ENCODE measurements around the gene ZDHHC11B.

The ZDHHC11B gene

DNA sequence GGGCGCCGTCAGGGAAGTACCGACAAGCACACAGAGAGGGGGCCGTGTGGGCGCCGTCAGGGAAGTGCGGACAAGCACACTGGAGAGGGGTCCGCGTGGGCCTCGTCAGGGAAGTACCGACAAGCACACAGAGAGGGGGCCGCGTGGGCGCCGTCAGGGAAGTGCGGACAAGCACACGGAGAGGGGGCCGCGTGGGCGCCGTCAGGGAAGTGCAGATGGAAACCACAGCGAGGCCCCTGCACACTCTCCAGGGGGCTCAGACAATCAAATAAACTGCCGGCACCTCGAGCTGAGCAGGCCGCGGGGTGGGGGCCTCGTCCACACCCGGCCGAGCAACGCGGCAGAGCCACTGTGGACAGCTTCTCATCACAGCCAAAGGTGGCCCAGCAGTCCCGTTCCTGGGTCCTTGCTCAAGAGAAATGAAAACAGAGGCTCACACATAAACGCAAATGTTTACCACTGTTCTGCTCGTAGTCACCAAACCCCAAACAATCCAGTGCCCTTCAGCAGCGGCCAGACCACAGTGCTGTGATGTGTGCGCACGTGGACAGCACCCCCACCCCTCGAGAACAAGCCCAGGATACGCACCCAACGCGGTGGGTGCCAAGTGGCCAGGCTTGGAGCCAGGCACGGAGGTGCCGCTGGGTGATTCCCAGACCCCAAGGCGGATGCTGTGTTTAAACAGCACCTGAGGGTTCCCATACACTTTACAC lies 116.1 kb downstream of the ZDHHC11B start:
- DNase-seq (ENCODE audit: extremely low spot score, insufficient read length, low read depth): no peak
- FAIRE-seq: no peak

DNA sequence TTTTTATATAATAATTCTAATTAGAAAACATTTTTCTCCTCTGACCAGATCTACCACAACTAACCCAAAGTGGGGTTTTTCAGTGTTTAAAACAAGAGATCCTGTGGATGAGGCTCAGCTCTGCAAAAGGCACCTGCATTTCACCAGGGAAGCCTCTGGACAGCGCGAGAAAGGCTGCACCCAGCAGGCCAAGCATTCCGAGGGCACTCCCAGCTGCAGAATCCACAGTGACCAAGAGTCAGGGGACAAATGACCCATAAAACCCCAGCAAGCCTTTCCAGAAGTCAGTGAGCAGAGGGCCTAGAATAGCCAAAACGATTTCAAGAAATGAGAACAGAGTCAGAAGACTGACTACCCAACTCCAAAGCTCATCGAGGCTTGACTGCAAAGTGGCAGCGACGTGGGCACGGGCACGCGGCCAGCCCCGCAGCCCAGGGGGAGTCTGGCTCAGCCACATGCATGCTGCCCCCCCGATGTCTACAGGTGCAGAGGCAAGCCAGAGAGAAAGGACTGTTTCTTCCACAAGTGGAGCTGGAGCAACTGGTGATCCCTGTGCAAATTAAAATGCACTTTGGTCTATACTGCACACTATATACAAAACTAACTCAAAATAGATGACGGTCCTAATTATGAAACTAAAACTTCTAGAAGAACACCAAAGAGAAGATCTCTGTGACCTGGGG lies 117.6 kb downstream of the ZDHHC11B start:
- no peak for DNase-seq (ENCODE audit: extremely low spot score, insufficient read length, low read depth)
- no peak for FAIRE-seq

DNA sequence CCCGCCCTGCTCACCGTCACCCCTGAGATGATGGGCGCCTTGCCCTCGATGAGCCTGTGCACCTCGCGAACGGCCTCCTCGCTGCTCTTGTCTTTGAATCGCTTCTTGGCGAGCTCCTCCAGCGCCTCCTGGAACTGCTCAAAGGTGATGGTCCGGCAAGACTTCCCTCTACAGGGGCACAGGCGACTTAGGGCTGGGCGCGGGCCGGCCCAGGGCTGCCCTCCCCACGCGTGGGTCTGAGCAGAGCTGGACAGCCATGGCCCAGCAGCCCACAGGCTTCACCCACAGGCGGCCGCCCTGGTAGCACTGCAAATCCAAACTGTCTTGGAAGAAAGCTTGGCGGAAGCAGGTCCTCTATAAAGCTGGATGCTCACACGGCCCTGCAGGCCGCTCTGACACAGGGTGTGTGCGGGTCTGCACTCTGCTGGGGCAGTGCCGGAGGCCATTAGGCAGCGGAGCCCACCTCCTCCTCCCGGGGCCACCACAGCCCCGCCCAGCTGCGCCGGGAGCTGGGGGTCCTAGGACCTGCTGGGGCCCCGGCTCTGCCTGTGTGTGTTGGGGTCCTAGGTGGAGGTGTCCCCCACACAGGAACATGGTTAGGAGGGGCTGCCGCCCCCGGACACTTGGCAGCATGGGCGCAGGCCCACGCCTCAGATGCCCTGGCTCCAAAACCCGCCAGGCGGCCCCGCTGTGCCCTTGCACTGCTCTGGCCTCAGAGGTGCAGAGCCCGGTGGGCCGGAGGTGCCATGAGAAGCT lies 118.4 kb downstream of the ZDHHC11B start:
- DNase-seq (ENCODE audit: extremely low spot score, insufficient read length, low read depth): no peak
- no peak for FAIRE-seq

DNA sequence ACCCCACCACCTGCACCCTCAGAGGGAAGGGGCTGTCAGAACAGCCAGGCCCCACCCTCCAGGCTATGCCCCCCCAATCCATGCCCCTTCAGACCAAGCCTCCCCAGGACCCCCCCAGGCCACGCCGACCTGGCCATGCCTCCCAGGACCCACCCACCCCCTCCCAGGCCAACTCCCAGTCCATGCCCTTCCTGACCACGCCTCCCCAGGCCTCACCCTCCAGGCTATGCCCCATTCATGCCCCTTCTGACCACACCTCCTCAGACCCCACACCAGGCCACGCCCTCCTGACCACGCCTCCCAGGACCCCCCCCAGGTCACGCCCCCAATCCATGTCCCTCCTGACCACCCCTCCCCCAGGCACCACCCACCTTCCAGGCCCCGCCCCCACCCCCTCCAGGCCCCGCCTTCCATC lies 119.0 kb downstream of the ZDHHC11B start:
- FAIRE-seq: no peak
- DNase-seq (ENCODE audit: extremely low spot score, insufficient read length, low read depth): no peak

DNA sequence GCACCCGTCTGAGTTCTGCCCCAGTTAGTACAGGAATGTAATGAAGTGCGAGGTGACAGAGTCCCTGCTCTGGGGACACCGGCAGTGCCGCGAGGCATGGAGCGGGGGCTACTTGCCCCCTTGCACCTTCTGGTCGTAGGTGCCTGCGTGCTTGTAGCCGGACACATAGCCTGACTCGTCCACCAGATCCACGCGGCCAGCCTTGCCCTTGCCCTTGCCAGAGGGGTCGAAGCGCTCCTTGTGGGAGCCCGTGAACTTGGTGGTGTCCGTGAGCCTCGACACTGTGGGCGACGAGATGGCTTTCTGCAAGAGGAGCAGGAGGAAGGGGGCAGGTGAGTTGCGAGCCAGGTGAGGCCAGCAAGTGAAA lies 119.6 kb downstream of the ZDHHC11B start:
- DNase-seq (ENCODE audit: extremely low spot score, insufficient read length, low read depth) (no peak), FAIRE-seq (no peak)

DNA sequence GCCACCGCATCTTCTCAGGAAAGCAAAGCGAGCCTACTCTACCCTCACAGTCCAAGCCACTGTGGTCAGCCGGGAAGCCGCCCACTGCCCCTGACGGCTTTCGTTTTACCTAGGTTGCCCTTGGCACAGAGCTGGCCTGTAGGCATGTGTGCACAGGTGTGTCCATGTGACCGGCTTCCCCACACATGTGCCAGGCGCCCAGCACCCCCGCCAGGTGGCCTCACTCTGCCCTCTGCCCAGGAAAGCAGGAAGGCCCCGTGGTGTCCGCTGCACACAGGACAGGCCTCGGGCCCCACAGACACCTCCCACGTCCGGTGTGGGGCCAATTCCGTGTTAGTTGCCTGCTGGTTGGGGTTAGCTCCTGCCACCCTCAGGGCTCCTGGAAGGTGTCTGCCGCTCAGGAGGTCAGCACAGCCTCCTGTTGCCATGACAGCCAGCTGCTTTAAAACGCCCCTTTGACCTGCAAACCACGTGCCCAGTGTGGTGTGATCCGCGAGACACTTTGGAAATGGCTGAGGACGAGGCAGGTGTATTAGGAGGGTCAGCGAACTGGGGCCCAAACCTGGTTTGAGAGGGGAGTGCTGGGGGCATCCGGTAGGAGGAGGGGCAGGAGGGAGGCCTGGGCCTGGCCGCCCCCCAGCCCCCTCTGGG lies 120.1 kb downstream of the ZDHHC11B start:
- FAIRE-seq (no peak), DNase-seq (ENCODE audit: extremely low spot score, insufficient read length, low read depth) (no peak)

DNA sequence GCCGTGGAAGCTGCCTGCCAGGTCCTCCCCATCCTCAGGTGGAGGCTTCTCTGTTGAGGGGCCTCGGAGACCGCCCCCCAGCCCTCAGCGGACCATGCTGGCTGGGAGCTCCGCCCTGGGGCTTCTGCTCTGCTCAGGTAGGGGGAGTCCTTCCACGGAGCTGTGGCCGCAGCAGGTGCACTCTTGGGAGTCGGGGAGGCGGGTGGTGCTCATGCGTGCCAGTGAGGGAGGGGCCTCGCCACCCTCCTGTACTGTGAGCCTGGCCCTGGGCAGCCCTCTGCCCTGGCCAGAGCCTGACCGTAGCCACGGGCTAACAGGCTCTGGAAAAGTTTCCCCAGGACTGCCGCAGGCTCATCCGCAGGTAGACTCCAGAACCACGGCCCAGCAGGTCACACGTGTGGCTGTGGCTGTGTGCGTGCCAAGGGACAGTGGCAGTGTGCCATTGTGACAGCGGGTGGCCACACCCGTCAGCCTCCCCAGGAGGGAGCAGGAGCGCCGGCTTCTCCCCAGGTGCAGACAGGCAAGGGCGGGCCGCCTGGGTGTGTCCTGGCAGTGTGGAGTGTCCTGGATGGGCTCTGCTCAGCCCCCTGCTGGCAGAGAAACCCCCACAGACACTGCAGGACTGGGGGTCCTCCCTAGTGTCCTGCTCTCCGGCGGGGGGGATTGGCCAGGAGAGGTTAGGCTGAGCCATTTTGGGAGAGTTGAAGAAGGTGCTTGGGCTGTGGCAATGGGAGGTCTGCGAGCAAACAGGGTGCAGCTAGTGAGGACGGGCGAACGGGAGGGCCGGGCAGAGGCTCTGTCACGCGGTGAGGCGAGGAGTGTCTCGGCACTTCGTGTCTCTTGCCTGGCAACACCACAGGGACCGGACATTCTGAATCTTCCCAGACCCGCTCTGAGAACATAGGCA lies 120.8 kb downstream of the ZDHHC11B start:
- no peak for DNase-seq (ENCODE audit: extremely low spot score, insufficient read length, low read depth)
- no peak for FAIRE-seq

DNA sequence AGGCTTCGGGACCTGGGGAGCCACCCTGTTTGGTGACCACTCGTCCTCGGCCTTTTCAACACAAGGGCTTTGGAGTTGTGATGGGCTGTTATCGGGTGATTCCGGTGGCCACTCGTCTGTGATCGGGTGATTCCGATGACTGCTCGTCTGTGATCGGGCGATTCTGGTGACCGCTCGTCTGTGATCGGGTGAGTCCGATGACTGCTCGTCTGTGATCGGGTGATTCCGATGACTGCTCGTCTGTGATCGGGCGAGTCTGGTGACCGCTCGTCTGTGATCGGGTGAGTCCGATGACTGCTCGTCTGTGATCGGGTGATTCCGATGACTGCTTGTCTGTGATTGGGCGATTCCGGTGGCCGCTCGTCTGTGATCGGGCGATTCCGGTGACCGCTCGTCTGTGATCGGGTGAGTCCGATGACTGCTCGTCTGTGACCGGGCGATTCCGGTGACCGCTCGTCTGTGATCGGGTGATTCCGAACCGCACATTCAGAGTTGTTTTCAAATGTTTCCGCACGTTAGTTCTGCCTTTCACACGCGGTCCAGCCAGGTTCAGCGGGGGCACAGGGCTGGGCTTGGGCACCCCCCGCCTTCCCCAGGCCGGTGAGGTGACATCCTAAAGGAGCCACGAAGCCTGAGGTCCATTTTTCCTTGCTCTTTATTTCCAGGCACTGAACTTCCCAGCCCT lies 121.6 kb downstream of the ZDHHC11B start:
- no peak for DNase-seq (ENCODE audit: extremely low spot score, insufficient read length, low read depth)
- no peak for FAIRE-seq

DNA sequence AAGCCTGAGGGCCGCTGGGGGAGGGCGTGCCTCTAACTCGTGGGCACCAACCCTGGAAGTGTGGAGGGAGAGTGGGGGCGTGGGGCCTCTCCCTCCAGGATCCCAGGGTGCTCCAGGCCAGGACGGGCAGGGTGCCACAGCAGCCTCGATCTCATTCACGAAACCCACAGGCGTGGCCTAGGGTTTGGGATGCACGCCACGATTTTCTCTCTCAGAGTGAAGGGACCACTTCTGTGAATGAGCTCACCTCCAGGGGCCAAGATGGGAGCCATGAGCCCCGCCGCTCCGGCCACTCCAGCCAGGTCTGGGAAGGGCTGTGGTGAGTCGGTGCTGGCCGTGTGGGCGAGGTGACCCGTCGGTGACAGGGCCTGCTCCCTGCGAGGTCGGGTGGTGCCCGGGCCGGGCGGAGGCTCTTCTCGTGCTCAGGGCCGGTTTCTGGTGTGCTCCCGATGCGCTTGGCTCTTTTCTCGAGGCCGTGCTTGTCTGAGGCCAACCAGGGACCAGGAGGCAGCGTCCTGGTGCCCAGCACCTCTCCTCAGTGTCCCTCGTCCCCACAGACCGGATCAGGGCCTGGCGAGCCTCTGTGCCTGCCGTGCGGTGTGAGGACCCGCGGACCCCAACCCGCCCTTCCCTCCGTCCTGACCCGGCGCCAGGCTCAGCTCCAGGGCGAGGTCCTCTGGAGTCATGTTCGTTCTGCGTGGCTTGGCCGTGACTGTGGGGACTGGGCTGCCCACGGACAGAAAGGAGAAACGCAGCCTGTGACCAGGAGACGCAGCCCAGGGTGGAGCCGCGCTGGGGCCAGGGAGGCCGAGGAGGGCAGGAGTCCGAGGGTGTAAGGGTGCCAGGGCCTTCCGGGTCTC lies 122.4 kb downstream of the ZDHHC11B start:
- FAIRE-seq (no peak), DNase-seq (ENCODE audit: extremely low spot score, insufficient read length, low read depth) (no peak)

DNA sequence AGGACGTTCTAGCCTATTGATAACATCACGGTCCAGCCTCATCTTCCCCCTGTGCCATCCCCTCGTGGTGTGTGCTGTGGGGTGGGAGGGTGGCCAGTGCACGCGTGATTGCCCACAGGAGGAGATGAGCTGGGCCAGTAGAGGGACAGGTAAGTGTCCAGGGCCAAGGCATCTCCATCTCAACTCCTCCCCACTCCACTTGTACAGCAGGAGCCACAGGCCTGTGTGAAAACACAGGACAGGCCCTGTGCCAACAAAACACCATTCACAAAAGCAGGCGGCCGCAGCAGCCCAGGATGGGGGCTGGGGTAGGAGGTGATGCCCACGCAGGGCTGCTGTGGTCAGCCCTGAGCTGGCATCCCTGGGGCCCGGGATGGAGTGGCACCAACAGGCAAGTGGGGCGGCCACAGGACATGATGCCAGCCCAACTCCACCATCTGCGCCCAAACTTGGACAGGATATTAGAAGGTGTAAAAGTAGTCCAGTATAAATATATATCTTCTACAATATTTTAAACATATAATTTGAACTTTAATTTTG lies 124.0 kb downstream of the ZDHHC11B start:
- no peak for DNase-seq (ENCODE audit: extremely low spot score, insufficient read length, low read depth)

More for the DNA sequence above, 124.0 kb downstream of the ZDHHC11B start:
- no peak for FAIRE-seq
